Measurements from ENCODE around the gene TINAGL1. TPM values are rescaled to one million over a fixed set of nuclear protein-coding genes. Genes with fewer than 3 reads are reported as not detected.

The TINAGL1 gene
- total and polyA plus RNA-seq, 10 of the 15 experiments (the other 5 are each of a cell fraction or from before 2014, with no cell fraction given), result 0.20 to 0.49 (median 0.23) TPM; not detected in 7

GRCh38 chr1:31581821-31582810 is 5.8 kb downstream of the TINAGL1 start:
- TF ChIP-seq REST (IDR thresholded peaks at IDR 0.05; ENCODE audit: low read depth, low read length), result no peak
- TF ChIP-seq HDAC2 (IDR thresholded peaks at IDR 0.05), result no peak
- TF ChIP-seq HCFC1 (IDR thresholded peaks at IDR 0.05; ENCODE audit: low read length), result no peak
- TF ChIP-seq TARDBP (IDR thresholded peaks at IDR 0.05; ENCODE audit: borderline replicate concordance), result no peak
- TF ChIP-seq ZBED1 (IDR thresholded peaks at IDR 0.05; ENCODE audit: borderline replicate concordance), result no peak
- no peak for TF ChIP-seq NKRF (conservative IDR thresholded peaks at IDR 0.05)
- no peak for TF ChIP-seq ZBTB4 (CRISPR knock-in tag; IDR thresholded peaks at IDR 0.05)
- Histone ChIP-seq H3K4me3 (no peak overlapping the region), H2AFZ (ENCODE audit: control insufficient read depth, low read depth, low read length) (no peak overlapping the region), H3K27me3 (replicated peaks in 1 of 2; ENCODE audit: control insufficient read depth in 2 of 2, insufficient read depth in 2 of 2, low read length in 1 of 2) (peaks cover 0 to 3% of the 10 kb centered on the region in 2 experiments; a peak in 2 of 4 replicates), H3K9me3 (replicated peaks; ENCODE audit: control insufficient read depth, insufficient read depth, low read length) (no peaks in the 10 kb centered on the region), H3K79me2 (ENCODE audit: control insufficient read depth, insufficient read depth, low read length) (no peaks in the 10 kb centered on the region), H3K9ac (ENCODE audit: control insufficient read depth, insufficient read depth, low read length) (no peak overlapping the region), H3K36me3 (ENCODE audit: control insufficient read depth in 2 of 2, insufficient read depth in 2 of 2, low read length in 1 of 2) (no peaks in the 10 kb centered on the region), H3K4me2 (ENCODE audit: control insufficient read depth, insufficient read depth) (no peak overlapping the region), H3K4me1 (ENCODE audit: control insufficient read depth, insufficient read depth, low read length) (no peaks in the 10 kb centered on the region), H3K27ac (ENCODE audit: control insufficient read depth, insufficient read depth) (no peak overlapping the region), H4K20me1 (ENCODE audit: control insufficient read depth, insufficient read depth) (no peaks in the 10 kb centered on the region)
- POLR2A ChIA-PET, result no interaction called here
- no TSS peak for BruUV-seq (replicated peaks)
- SMC1A ChIA-PET (ENCODE audit: uncharacterized antibody, unreplicated experiment), result interaction anchor here (1.3 kb wide), 2 partner anchors 17 to 185 kb away, joined by 3 read pairs; no protein-coding TSS in a partner anchor
- intact Hi-C loops (cut with micrococcal nuclease; ENCODE audit: unreplicated experiment) (no loop called here), in situ Hi-C loops (cut with MboI) (no loop called here)
- DNase-seq (ENCODE audit: low read depth, low spot score) (no peak), FAIRE-seq (no peak), ATAC-seq (no peak)
- CTCF ChIA-PET, result interaction anchor here (1.3 kb wide), 1 partner anchor 207 kb away, joined by 4 read pairs; no protein-coding TSS in a partner anchor
- WGBS (ENCODE audit: insufficient coverage, insufficient replicate concordance, low lambda C conversion rate, missing lambda C conversion rate), result 44% methylated on average over 12 of the region's 12 CpGs
- RAD21 ChIA-PET (ENCODE audit: unreplicated experiment), result interaction anchor here (0.8 kb wide), 1 partner anchor 15 kb away, joined by 3 read pairs; no protein-coding TSS in a partner anchor

Measured in GM12878 (cell line).